Measurements from ENCODE around the gene PLD1. TPM values are rescaled to one million over a fixed set of nuclear protein-coding genes. Genes with fewer than 3 reads are reported as not detected.

The PLD1 gene
- total RNA-seq, 4 donors from 2014 or later: 52.1 to 88.3 (median 77.4) TPM

- no peak for DNase-seq
- no peaks in the 10 kb centered on the region for H3K36me3 ChIP-seq
- peaks cover 13 to 14% of the 10 kb centered on the region in 2 donors for H3K9me3 ChIP-seq
- intact Hi-C loops (cut with DNase I; ENCODE audit: low total_unique reads) (no loop called here), in situ Hi-C loops (cut with MboI; ENCODE audit: low pct_ligation_motif_present in 1 of 4, low pct_unique_long_range_greater_than_20kb in 1 of 4, low sequenced_read_pairs in 3 of 4) (no loop called here)
- H3K4me1 ChIP-seq: no peaks in the 10 kb centered on the region
- H3K4me3 ChIP-seq: no peak overlapping the region
- TF ChIP-seq POLR2AphosphoS5 (IDR thresholded peaks at IDR 0.05) (no peak), POLR2A (IDR thresholded peaks at IDR 0.05) (no peak), CTCF (IDR thresholded peaks at IDR 0.05) (no peak), EP300 (IDR thresholded peaks at IDR 0.05; ENCODE audit: low read depth) (no peak)
- H3K27me3 ChIP-seq: no peaks in the 10 kb centered on the region
- 75 to 88% methylated on average over 5 to 6 of the region's 6 CpGs for WGBS, 2 donors (ENCODE audit: low coverage in 1 of 2)
- H3K27ac ChIP-seq: no peak overlapping the region
These were observed 40.8 kb upstream of the PLD1 start for GRCh38 chr3:171850960-171851659.

- Histone ChIP-seq H3K27me3 (no peaks in the 10 kb centered on the region), H3K36me3 (no peaks in the 10 kb centered on the region), H3K4me3 (no peak overlapping the region), H3K27ac (no peak overlapping the region), H3K9me3 (peaks cover 13% of the 10 kb centered on the region in 2 donors), H3K4me1 (no peaks in the 10 kb centered on the region)
- DNase-seq: no peak
- TF ChIP-seq POLR2AphosphoS5 (IDR thresholded peaks at IDR 0.05) (no peak), POLR2A (IDR thresholded peaks at IDR 0.05) (no peak), CTCF (IDR thresholded peaks at IDR 0.05) (no peak), EP300 (IDR thresholded peaks at IDR 0.05; ENCODE audit: low read depth) (no peak)
- in situ Hi-C loops (cut with MboI; ENCODE audit: low pct_ligation_motif_present in 1 of 4, low pct_unique_long_range_greater_than_20kb in 1 of 4, low sequenced_read_pairs in 3 of 4) (no loop called here), intact Hi-C loops (cut with DNase I; ENCODE audit: low total_unique reads) (no loop called here)
- 78 to 92% methylated on average over 6 of the region's 6 CpGs for WGBS, 2 donors (ENCODE audit: low coverage in 1 of 2)
These were observed 40.2 kb upstream of the PLD1 start for GRCh38 chr3:171850320-171850959.

GRCh38 chr3:171849617-171850319, 39.5 kb upstream of the PLD1 start:
- Histone ChIP-seq H3K4me3 (no peak overlapping the region), H3K9me3 (peaks cover 7 to 8% of the 10 kb centered on the region in 2 donors), H3K27ac (no peak overlapping the region), H3K4me1 (no peaks in the 10 kb centered on the region), H3K27me3 (no peaks in the 10 kb centered on the region), H3K36me3 (no peaks in the 10 kb centered on the region)
- TF ChIP-seq CTCF (IDR thresholded peaks at IDR 0.05) (no peak), POLR2A (IDR thresholded peaks at IDR 0.05) (no peak), POLR2AphosphoS5 (IDR thresholded peaks at IDR 0.05) (no peak), EP300 (IDR thresholded peaks at IDR 0.05; ENCODE audit: low read depth) (no peak)
- DNase-seq: no peak
- intact Hi-C loops (cut with DNase I; ENCODE audit: low total_unique reads) (no loop called here), in situ Hi-C loops (cut with MboI; ENCODE audit: low pct_ligation_motif_present in 1 of 4, low pct_unique_long_range_greater_than_20kb in 1 of 4, low sequenced_read_pairs in 3 of 4) (loop anchor here in 2 of 4 donors (25.0 kb wide), 2 partner anchors 212 to 488 kb away; no protein-coding TSS in a partner anchor)
- WGBS, 2 donors (ENCODE audit: low coverage in 1 of 2): 82 to 85% methylated on average over 4 to 6 of the region's 6 CpGs

DNA sequence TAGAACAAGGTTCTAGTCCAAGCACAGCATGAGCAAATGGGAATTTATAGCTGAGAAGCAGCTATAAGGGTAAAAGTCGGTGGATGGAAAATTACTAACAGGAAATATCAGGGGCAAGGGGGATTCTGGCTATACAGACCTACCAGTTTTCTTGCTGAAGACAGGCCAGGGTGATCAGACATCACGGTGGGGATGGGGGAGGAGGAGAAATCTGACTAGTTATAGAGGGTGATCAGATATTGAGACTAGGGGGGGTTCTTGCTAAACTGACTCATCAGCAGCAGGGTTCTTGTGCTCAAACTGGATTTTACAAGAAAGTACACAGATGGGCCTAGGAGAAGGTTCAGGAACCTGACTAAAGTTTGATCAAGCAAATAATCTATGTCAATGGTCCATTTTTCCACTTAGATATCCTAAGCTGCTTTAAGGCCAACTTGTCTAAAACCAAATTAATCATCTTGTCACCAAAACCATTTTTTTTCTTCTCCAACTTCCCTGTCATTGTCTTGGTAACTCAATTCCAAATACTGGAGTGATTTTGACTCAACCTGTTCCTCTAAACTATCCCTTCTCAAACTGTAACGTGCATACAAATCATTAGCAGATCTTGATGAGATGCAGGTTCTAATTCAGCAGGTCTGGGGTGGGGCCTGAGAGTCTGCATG, 37.4 kb upstream of the PLD1 start:
- 52 to 93% methylated on average over 3 of the region's 3 CpGs for WGBS, 2 donors (ENCODE audit: low coverage in 1 of 2)
- TF ChIP-seq POLR2A (IDR thresholded peaks at IDR 0.05) (no peak), CTCF (IDR thresholded peaks at IDR 0.05) (no peak), POLR2AphosphoS5 (IDR thresholded peaks at IDR 0.05) (no peak), EP300 (IDR thresholded peaks at IDR 0.05; ENCODE audit: low read depth) (no peak)
- intact Hi-C loops (cut with DNase I; ENCODE audit: low total_unique reads): no loop called here

More for the DNA sequence above, 37.4 kb upstream of the PLD1 start:
- H3K27ac ChIP-seq: no peak overlapping the region
- H3K36me3 ChIP-seq: no peaks in the 10 kb centered on the region
- no peaks in the 10 kb centered on the region for H3K4me1 ChIP-seq
- H3K27me3 ChIP-seq: no peaks in the 10 kb centered on the region
- DNase-seq: no peak
- H3K9me3 ChIP-seq: no peaks in the 10 kb centered on the region
- H3K4me3 ChIP-seq: no peak overlapping the region
- in situ Hi-C loops (cut with MboI; ENCODE audit: low pct_ligation_motif_present in 1 of 4, low pct_unique_long_range_greater_than_20kb in 1 of 4, low sequenced_read_pairs in 3 of 4): loop anchor here in 2 of 4 donors (25.0 kb wide), 2 partner anchors 210 to 490 kb away; no protein-coding TSS in a partner anchor

Data from transverse colon (tissue), 4 donors.